Neutrophil (primary cell): ENCODE data around the gene CDK1.

ENCODE experiments used
- H3K27ac ChIP-seq: fragments of 200-600 bp; sonication (generic); 2 replicates; pipeline ENCODE4 v1.5.1; 2016; ENCODE audit warnings: mild to moderate bottlenecking, moderate library complexity
- H3K27me3 ChIP-seq: fragments of 200-600 bp; sonication (generic); 2 replicates; pipeline ENCODE4 v1.6.0; 2016; ENCODE audit warnings: mild to moderate bottlenecking
- H3K36me3 ChIP-seq: fragments of 200-600 bp; sonication (generic); 2 replicates; pipeline ENCODE4 v1.5.1; 2017
- H3K4me1 ChIP-seq, 2 experiments: fragments of 200-600 bp in 1 of 2; sonication (generic) in 1 of 2; 1 replicate in 1 of 2; 2 replicates in 1 of 2; pipeline versions ENCODE4 v1.5.1 to v1.6.1; 2013 to 2016; ENCODE audit warnings: low read depth in 1 of 2, low read length in 1 of 2, mild to moderate bottlenecking in 1 of 2, moderate library complexity in 1 of 2; ENCODE audit not compliant: control insufficient read depth in 1 of 2, insufficient read depth in 1 of 2
- H3K4me3 ChIP-seq, 2 experiments: fragments of 200-600 bp in 1 of 2; sonication (generic) in 1 of 2; 1 replicate in 1 of 2; 2 replicates in 1 of 2; pipeline ENCODE4 v1.5.1; 2013 to 2016; ENCODE audit warnings: low read depth in 1 of 2, low read length in 1 of 2, mild to moderate bottlenecking in 1 of 2, moderate library complexity in 1 of 2
- H3K9me3 ChIP-seq: fragments of 200-600 bp; sonication (generic); 2 replicates; pipeline ENCODE4 v1.5.1; 2016
- TF ChIP-seq, protein P1 (sequence below): fragments of 200-600 bp; sonication (generic); IDR thresholded peaks from 2 replicates; pipeline ENCODE4 v1.5.1; 2016; ENCODE audit warnings: antibody characterized with exemption

The CDK1 gene

DNA sequence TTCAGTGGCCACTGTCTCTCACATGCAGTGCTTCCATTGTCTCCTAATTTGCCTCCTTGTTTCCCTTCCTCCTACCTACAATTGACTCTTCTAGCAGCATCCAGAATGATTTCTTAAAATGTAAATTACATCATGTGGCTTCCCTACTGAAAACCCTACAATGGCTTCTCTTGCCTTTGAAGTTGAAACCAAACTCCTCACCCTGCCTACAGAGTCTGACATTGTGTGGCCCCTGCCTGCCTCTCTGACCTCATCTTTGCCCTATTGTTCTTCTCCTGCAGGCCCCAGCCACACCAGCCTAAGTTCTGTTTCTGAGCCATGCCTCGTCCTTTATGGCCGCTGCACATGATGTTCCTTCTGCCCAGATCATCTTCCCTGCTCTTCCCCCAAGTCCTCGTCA lies 35.8 kb upstream of the CDK1 start:
- no peak overlapping the region for H3K27ac ChIP-seq
- TF ChIP-seq, protein P1, sequence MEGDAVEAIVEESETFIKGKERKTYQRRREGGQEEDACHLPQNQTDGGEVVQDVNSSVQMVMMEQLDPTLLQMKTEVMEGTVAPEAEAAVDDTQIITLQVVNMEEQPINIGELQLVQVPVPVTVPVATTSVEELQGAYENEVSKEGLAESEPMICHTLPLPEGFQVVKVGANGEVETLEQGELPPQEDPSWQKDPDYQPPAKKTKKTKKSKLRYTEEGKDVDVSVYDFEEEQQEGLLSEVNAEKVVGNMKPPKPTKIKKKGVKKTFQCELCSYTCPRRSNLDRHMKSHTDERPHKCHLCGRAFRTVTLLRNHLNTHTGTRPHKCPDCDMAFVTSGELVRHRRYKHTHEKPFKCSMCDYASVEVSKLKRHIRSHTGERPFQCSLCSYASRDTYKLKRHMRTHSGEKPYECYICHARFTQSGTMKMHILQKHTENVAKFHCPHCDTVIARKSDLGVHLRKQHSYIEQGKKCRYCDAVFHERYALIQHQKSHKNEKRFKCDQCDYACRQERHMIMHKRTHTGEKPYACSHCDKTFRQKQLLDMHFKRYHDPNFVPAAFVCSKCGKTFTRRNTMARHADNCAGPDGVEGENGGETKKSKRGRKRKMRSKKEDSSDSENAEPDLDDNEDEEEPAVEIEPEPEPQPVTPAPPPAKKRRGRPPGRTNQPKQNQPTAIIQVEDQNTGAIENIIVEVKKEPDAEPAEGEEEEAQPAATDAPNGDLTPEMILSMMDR: no peak
- no peaks in the 10 kb centered on the region for H3K9me3 ChIP-seq
- peaks cover 32% of the 10 kb centered on the region for H3K27me3 ChIP-seq
- no peaks in the 10 kb centered on the region for H3K4me1 ChIP-seq
- H3K36me3 ChIP-seq: no peaks in the 10 kb centered on the region
- H3K4me3 ChIP-seq: no peak overlapping the region

DNA sequence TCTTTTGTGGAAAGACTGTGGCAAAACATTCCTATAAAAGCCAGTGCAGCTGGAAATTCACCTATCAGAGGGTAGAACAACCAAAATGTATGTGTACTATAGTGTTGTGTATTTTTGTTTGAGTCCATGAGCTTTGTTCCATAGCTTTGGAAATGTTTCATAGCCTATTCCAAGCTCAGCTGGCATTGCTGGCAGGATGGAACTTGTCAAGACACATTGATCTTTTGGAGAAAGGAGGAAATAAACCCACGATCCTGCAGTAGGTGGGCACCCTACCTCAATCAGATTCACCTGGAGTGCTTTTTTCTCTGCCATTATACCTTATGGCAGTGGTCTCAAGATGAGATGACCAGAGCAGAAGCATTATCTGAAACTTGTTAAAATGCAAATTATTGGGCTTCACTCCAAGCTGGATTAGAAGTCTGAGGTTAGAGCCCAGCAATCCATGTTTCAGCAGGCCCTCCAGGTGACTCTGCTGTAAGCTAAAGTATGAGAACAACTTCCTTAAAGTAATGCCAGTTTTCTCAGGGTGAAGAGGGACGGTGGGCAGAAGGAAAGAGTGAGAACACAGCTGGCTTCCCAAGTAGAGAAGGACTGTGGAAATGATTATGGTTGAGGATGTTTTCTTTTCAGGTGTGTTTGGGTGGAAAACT lies 30.3 kb upstream of the CDK1 start:
- Histone ChIP-seq H3K4me1 (no peaks in the 10 kb centered on the region), H3K4me3 (no peak overlapping the region), H3K27ac (no peak overlapping the region), H3K27me3 (no peaks in the 10 kb centered on the region), H3K36me3 (no peaks in the 10 kb centered on the region), H3K9me3 (no peaks in the 10 kb centered on the region)
- TF ChIP-seq, protein P1: no peak

- no peak overlapping the region for H3K27ac ChIP-seq
- no peak overlapping the region for H3K4me3 ChIP-seq
- TF ChIP-seq, protein P1: no peak
- H3K9me3 ChIP-seq: no peaks in the 10 kb centered on the region
- H3K27me3 ChIP-seq: no peaks in the 10 kb centered on the region
- H3K36me3 ChIP-seq: no peaks in the 10 kb centered on the region
- no peaks in the 10 kb centered on the region for H3K4me1 ChIP-seq
These were observed 25.1 kb upstream of the CDK1 start for GRCh38 chr10:60753152-60753551.

DNA sequence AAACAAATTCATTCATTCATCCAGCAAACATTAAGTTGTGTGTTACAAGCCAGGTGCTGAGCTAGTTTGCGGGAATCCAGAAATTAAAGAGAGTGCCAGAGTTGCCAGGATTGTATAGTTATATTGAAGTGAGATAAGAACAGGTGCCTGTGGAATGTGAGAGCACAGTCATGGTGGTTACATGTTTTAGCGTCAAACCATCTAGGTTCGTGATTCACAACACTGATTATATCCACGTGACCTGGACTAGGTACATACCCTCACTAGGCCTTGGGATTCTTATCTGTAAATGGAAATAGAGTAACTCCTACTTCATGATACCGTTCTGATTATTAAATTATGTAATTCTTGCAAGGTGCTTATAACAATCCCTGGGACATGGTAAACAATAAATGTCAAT lies 24.5 kb upstream of the CDK1 start:
- Histone ChIP-seq H3K4me3 (no peak overlapping the region), H3K9me3 (no peaks in the 10 kb centered on the region), H3K27me3 (no peaks in the 10 kb centered on the region), H3K36me3 (no peaks in the 10 kb centered on the region), H3K4me1 (no peaks in the 10 kb centered on the region), H3K27ac (no peak overlapping the region)
- TF ChIP-seq, protein P1: no peak

GRCh38 chr10:60757420-60757895 lies 20.8 kb upstream of the CDK1 start:
- Histone ChIP-seq H3K4me1 (no peaks in the 10 kb centered on the region), H3K27me3 (no peaks in the 10 kb centered on the region), H3K4me3 (no peak overlapping the region), H3K9me3 (no peaks in the 10 kb centered on the region), H3K27ac (no peak overlapping the region), H3K36me3 (no peaks in the 10 kb centered on the region)
- TF ChIP-seq, protein P1: no peak
